ENCODE data around the gene HJURP.

- no peak for TF ChIP-seq RFX5 (IDR thresholded peaks at IDR 0.05)
- TF ChIP-seq NR3C1 (IDR thresholded peaks at IDR 0.05): no peak
- no peak for TF ChIP-seq BHLHE40 (IDR thresholded peaks at IDR 0.05; ENCODE audit: low read depth, low read length)
- no peak for TF ChIP-seq CTCF (IDR thresholded peaks at IDR 0.05)
- TF ChIP-seq HDAC2 (IDR thresholded peaks at IDR 0.05): no peak
- no peak for TF ChIP-seq CEBPB (IDR thresholded peaks at IDR 0.05)
- no peak for TF ChIP-seq POLR2A (IDR thresholded peaks at IDR 0.05; ENCODE audit: low read length)
Observed at GRCh38 chr2:233798335-233799086, 55.8 kb downstream of the HJURP start.
